ENCODE data around the gene TMEM179.

DNA sequence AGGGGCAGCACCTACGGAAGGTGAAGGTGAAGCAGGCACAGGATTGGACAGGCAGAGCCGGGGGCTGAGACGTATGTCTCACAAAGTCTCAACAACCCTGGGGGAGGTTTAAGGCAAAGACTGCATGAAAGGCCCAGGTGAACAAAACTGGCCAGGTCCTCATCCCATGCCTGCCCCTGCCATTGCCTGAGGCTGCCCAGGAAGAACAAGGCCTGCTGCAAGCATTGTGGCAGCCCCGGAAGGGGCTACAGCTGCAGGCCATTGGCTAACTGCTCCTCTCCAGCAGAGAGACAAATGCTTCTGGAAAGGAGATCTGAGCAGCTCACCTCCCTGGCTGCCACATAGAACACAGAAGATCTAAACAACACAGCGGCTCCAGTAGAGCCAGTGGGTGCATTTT lies 20.4 kb upstream of the TMEM179 start:
- TF ChIP-seq POLR2AphosphoS5 (IDR thresholded peaks at IDR 0.05; ENCODE audit: borderline replicate concordance, low read depth, low read length) = no peak
- no peak for TF ChIP-seq EZH2 (IDR thresholded peaks at IDR 0.05)
